PC-3 (cell line): ENCODE data around the gene POMP. TPM values are rescaled to one million over a fixed set of nuclear protein-coding genes. Genes with fewer than 3 reads are reported as not detected.

Experiments
- ATAC-seq: fragments of 200-7000 bp; cut with Tn5 transposase; 2 replicates; pipeline ENCODE4 v1.9.1; 2020; ENCODE audit warnings: mild to moderate bottlenecking, moderate library complexity
- BruUV-seq: library from RNA; stranded (reverse); fragments of 400-500 nt; replicated peaks from 2 replicates; lab custom pipeline; 2021; lab: Mats Ljungman, UMichigan
- CTCF ChIA-PET: fragments of 300-600 bp; sonication (Branson Sonifier 250); formaldehyde crosslinking; loops from one replicate; lab custom pipeline; 2022; ENCODE audit warnings: antibody characterized with exemption; lab: Charles Lee
- POLR2A ChIA-PET: fragments of 300-600 bp; sonication (Branson Sonifier 250); formaldehyde crosslinking; loops from one replicate; lab custom pipeline; 2022; ENCODE audit warnings: antibody characterized with exemption; ENCODE audit not compliant: unreplicated experiment; lab: Charles Lee
- DNase-seq: peaks from one replicate; pipeline ENCODE4 v3.0.0-alpha.2; 2015
- H2AFZ ChIP-seq: fragments of 300-600 bp; sonication (generic); 2 replicates; pipeline ENCODE4 v1.6.0; 2016; ENCODE audit warnings: antibody characterized with exemption, low read length
- H3F3A ChIP-seq: fragments of 300-600 bp; sonication (generic); one replicate; pipeline ENCODE4 v1.6.0; 2017; ENCODE audit warnings: antibody characterized with exemption, low read length, control low read depth, mild to moderate bottlenecking; ENCODE audit not compliant: unreplicated experiment
- H3K27ac ChIP-seq: fragments of 300-600 bp; sonication (generic); 2 replicates; pipeline ENCODE4 v1.5.1; 2016; ENCODE audit warnings: mild to moderate bottlenecking, low read length
- H3K27me3 ChIP-seq: fragments of 300-600 bp; sonication (generic); 2 replicates; pipeline ENCODE4 v1.6.1; 2016; ENCODE audit warnings: low read length, mixed read lengths
- H3K36me3 ChIP-seq: fragments of 300-600 bp; sonication (generic); 2 replicates; pipeline ENCODE4 v1.6.1; 2016; ENCODE audit warnings: low read depth, mixed run types, low read length, mixed read lengths
- H3K4me1 ChIP-seq: fragments of 300-600 bp; sonication (generic); 2 replicates; pipeline ENCODE4 v1.5.1; 2016; ENCODE audit warnings: low read length; ENCODE audit not compliant: insufficient read depth
- H3K4me2 ChIP-seq: fragments of 300-600 bp; sonication (generic); 2 replicates; pipeline ENCODE4 v1.6.0; 2016; ENCODE audit warnings: low read length
- H3K4me3 ChIP-seq: fragments of 300-600 bp; sonication (generic); 2 replicates; pipeline ENCODE4 v1.5.1; 2016; ENCODE audit warnings: mild to moderate bottlenecking, low read length, mixed read lengths
- H3K79me2 ChIP-seq: fragments of 300-600 bp; sonication (generic); 2 replicates; pipeline ENCODE4 v1.6.1; 2017; ENCODE audit warnings: low read length, mixed read lengths
- H3K9ac ChIP-seq: fragments of 300-600 bp; sonication (generic); 2 replicates; pipeline ENCODE4 v1.6.0; 2016; ENCODE audit warnings: mild to moderate bottlenecking, low read length
- H3K9me2 ChIP-seq: fragments of 300-600 bp; sonication (generic); replicated peaks from 2 replicates; pipeline ENCODE4 v1.6.1; 2016; ENCODE audit warnings: mixed run types, low read length, mixed read lengths
- H3K9me3 ChIP-seq: fragments of 300-600 bp; sonication (generic); 2 replicates; pipeline ENCODE4 v1.6.1; 2016; ENCODE audit warnings: low read length, mixed read lengths
- H4K20me1 ChIP-seq: fragments of 300-600 bp; sonication (generic); 2 replicates; pipeline ENCODE4 v1.6.1; 2016; ENCODE audit warnings: low read length, mixed read lengths
- CTCF ChIP-seq: fragments of 300-600 bp; sonication (generic); conservative IDR thresholded peaks from 2 replicates; pipeline ENCODE4 v1.5.1; 2017; ENCODE audit warnings: antibody characterized with exemption, low read depth, mild to moderate bottlenecking, low read length
- EZH2 ChIP-seq: fragments of 300-600 bp; sonication (generic); IDR thresholded peaks from one replicate; pipeline ENCODE4 v1.6.1; 2017; ENCODE audit warnings: antibody characterized with exemption, mild to moderate bottlenecking, low read length; ENCODE audit not compliant: unreplicated experiment
- EZH2phosphoT487 ChIP-seq: fragments of 300-600 bp; sonication (generic); IDR thresholded peaks from 2 replicates; pipeline ENCODE4 v1.6.1; 2018; ENCODE audit warnings: mild to moderate bottlenecking, antibody characterized with exemption, low read length, borderline replicate concordance
- intact Hi-C: fragments of 100-400 bp; cut with micrococcal nuclease; formaldehyde crosslinking; loops from 2 replicates; pipeline ENCODE4 v1.9.0; 2023
- total RNA-seq: library from RNA; depleted of rRNA; stranded (reverse); fragments of >200 nt; gene quantifications from 2 replicates; pipeline ENCODE4 v1.2.3, GENCODE V29; 2014

Gene POMP
- total RNA-seq, 1 experiment from 2014 or later = 92.8 TPM

GRCh38 chr13:28620011-28620830, 38.7 kb upstream of the POMP start:
- Histone ChIP-seq H3K9me2 (no peaks in the 10 kb centered on the region), H3K27me3 (no peaks in the 10 kb centered on the region; the same call in 1 of the 2 replicates), H3K4me2 (no peak overlapping the region), H3K9ac (no peak overlapping the region), H3K79me2 (no peaks in the 10 kb centered on the region), H3K4me3 (no peak overlapping the region), H2AFZ (no peak overlapping the region), H3K4me1 (no peaks in the 10 kb centered on the region), H3K36me3 (no peaks in the 10 kb centered on the region), H4K20me1 (no peaks in the 10 kb centered on the region), H3F3A (no peaks in the 10 kb centered on the region), H3K9me3 (no peaks in the 10 kb centered on the region), H3K27ac (no peak overlapping the region)
- ATAC-seq (no peak), DNase-seq (no peak)
- TF ChIP-seq EZH2phosphoT487 (no peak), EZH2 (no peak), CTCF (no peak)
- POLR2A ChIA-PET = no interaction called here
- no TSS peak for BruUV-seq
- CTCF ChIA-PET = no interaction called here
- intact Hi-C loops = no loop called here

- H3K27me3 ChIP-seq = peaks cover 3% of the 10 kb centered on the region; the same call in 1 of the 2 replicates
- no peaks in the 10 kb centered on the region for H3K9me2 ChIP-seq
- no peaks in the 10 kb centered on the region for H4K20me1 ChIP-seq
- TF ChIP-seq EZH2 = no peak
- no peak for TF ChIP-seq CTCF
- TF ChIP-seq EZH2phosphoT487 = no peak
- no peak overlapping the region for H3K4me2 ChIP-seq
- no peak overlapping the region for H3K27ac ChIP-seq
- H3K9ac ChIP-seq = no peak overlapping the region
- BruUV-seq = no TSS peak
- H3K79me2 ChIP-seq = no peaks in the 10 kb centered on the region
- H3K9me3 ChIP-seq = no peaks in the 10 kb centered on the region
- H3F3A ChIP-seq = no peaks in the 10 kb centered on the region
- no peak for DNase-seq
- intact Hi-C loops = no loop called here
- no peak overlapping the region for H3K4me3 ChIP-seq
- POLR2A ChIA-PET = no interaction called here
- no peak overlapping the region for H2AFZ ChIP-seq
- no peaks in the 10 kb centered on the region for H3K4me1 ChIP-seq
- no peaks in the 10 kb centered on the region for H3K36me3 ChIP-seq
- CTCF ChIA-PET = no interaction called here
- ATAC-seq = no peak
Observed at GRCh38 chr13:28621449-28621848, 37.5 kb upstream of the POMP start.

GRCh38 chr13:28622286-28622685, 36.6 kb upstream of the POMP start:
- H3K9me3 ChIP-seq = no peaks in the 10 kb centered on the region
- no peak for ATAC-seq
- no peak overlapping the region for H3K27ac ChIP-seq
- CTCF ChIA-PET = no interaction called here
- peaks cover 5% of the 10 kb centered on the region; the same call in 1 of the 2 replicates for H3K27me3 ChIP-seq
- H2AFZ ChIP-seq = no peak overlapping the region
- no peaks in the 10 kb centered on the region for H3K79me2 ChIP-seq
- no peaks in the 10 kb centered on the region for H3K4me1 ChIP-seq
- no peaks in the 10 kb centered on the region for H3K9me2 ChIP-seq
- intact Hi-C loops = no loop called here
- TF ChIP-seq EZH2 (no peak), EZH2phosphoT487 (no peak), CTCF (no peak)
- no peaks in the 10 kb centered on the region for H3K36me3 ChIP-seq
- H3K9ac ChIP-seq = no peak overlapping the region
- no peak overlapping the region for H3K4me3 ChIP-seq
- POLR2A ChIA-PET = no interaction called here
- H3K4me2 ChIP-seq = no peak overlapping the region
- no peak for DNase-seq
- no TSS peak for BruUV-seq
- no peaks in the 10 kb centered on the region for H3F3A ChIP-seq
- H4K20me1 ChIP-seq = no peaks in the 10 kb centered on the region
